ENCODE results near the gene AWAT2.

DNA sequence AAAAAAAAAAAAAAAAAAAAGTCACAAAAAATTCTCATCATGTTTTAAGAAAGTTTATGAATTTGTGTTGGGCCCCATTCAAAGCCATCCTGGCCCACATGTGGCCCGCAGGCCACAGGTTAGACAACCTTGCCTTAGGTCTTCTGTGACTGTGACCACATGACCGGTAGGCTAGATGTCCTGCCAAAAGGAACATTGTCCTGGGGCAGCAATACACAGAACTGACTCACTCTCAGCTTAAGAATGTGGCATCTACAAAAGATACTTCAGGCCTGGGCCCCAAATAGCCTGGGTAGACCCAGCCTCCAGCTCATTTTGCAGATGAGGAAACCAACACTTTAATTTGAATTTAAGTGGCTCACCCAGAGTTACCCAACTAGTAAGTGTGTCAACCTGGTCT is 10.0 kb downstream of the AWAT2 start:
- no peak for TF ChIP-seq EZH2 (IDR thresholded peaks at IDR 0.05)
- TF ChIP-seq POLR2AphosphoS5 (IDR thresholded peaks at IDR 0.05; ENCODE audit: borderline replicate concordance, low read depth, low read length) = no peak
